Peyer's patch (tissue), 4 donors: ENCODE measurements around the gene SF3A2. TPM values are rescaled to one million over a fixed set of nuclear protein-coding genes. Genes with fewer than 3 reads are reported as not detected.
A peak's percentile ranks its signal among the peaks of the same experiment; 100 is the strongest.

Experiments
- DNase-seq, 3 donors: peaks; one replicate each; pipeline ENCODE4 v3.0.0-alpha.2; 2017 to 2019
- H3K27ac ChIP-seq, 4 donors: fragments of 200-600 bp; sonication (generic); one replicate each; pipeline ENCODE4 v1.5.1; 2016 to 2019
- H3K27me3 ChIP-seq, 2 donors: fragments of 200-600 bp; sonication (generic); one replicate each; pipeline ENCODE4 v1.5.1; 2019
- H3K36me3 ChIP-seq, 3 donors: fragments of 200-600 bp; sonication (generic); one replicate each; pipeline ENCODE4 v1.5.1; 2016 to 2019
- H3K4me1 ChIP-seq, 4 donors: fragments of 200-600 bp; sonication (generic); one replicate each; pipeline ENCODE4 v1.5.1; 2016 to 2019
- H3K4me3 ChIP-seq, 4 donors: fragments of 200-600 bp; sonication (generic); 1 replicate in 3 of 4; 2 replicates in 1 of 4; pipeline ENCODE4 v1.5.1; 2016 to 2019; ENCODE audit warnings: mild to moderate bottlenecking in 1 of 4
- H3K9me3 ChIP-seq, 4 donors: fragments of 200-600 bp; sonication (generic); one replicate each; pipeline ENCODE4 v1.5.1; 2016 to 2019; ENCODE audit warnings: mild to moderate bottlenecking in 1 of 4
- CTCF ChIP-seq, 6 experiments: fragments of 450-650 bp in 4 of 6; fragments of 200-600 bp in 2 of 6; sonication (generic) in 1 of 6; IDR thresholded peaks; one replicate each; pipeline ENCODE4 v1.5.1; 2017 to 2019; ENCODE audit warnings: antibody characterized with exemption in 6 of 6, mild to moderate bottlenecking in 3 of 6, moderate library complexity in 1 of 6
- POLR2A ChIP-seq, 2 donors: fragments of 450-650 bp; IDR thresholded peaks; one replicate each; pipeline ENCODE4 v1.5.1; 2017; ENCODE audit warnings: antibody characterized with exemption in 2 of 2, mild to moderate bottlenecking in 2 of 2, moderate library complexity in 2 of 2
- total RNA-seq, 4 donors: library from RNA; depleted of rRNA; stranded (reverse); fragments of >200 nt; gene quantifications; one replicate each; pipeline ENCODE4 v1.1.0, GENCODE V29; 2016

The SF3A2 gene
- total RNA-seq, 4 donors from 2014 or later, result 38.7 to 133 (median 72.3) TPM

GRCh38 chr19:2274185-2274711, 37.6 kb downstream of the SF3A2 start:
- Histone ChIP-seq H3K36me3 (peaks cover 0 to 19% (median 0%) of the 10 kb centered on the region in 3 donors), H3K27me3 (no peaks in the 10 kb centered on the region), H3K4me3 (peak overlapping the region in 2 of 4 donors; percentile 26 to 98), H3K4me1 (peaks cover 7 to 57% (median 27%) of the 10 kb centered on the region in 4 donors), H3K27ac (peak overlapping the region; percentile 98 to 99 (median 98)), H3K9me3 (no peaks in the 10 kb centered on the region)
- TF ChIP-seq CTCF (IDR thresholded peaks at IDR 0.05) (no peak), POLR2A (IDR thresholded peaks at IDR 0.05) (no peak)
- DNase-seq, result no peak

GRCh38 chr19:2274931-2275535, 38.4 kb downstream of the SF3A2 start:
- peak overlapping the region in 3 of 4 donors; percentile 43 to 57 (median 55) for H3K27ac ChIP-seq
- peak; percentile 66 to 86 (median 77) for DNase-seq
- H3K4me3 ChIP-seq, result no peak overlapping the region

GRCh38 chr19:2275588-2276428, 39.2 kb downstream of the SF3A2 start:
- TF ChIP-seq CTCF (IDR thresholded peaks at IDR 0.05), result peak in 3 of 6 experiments; percentile 19 to 29 (median 22)
- no peak for TF ChIP-seq POLR2A (IDR thresholded peaks at IDR 0.05)
- Histone ChIP-seq H3K27me3 (no peaks in the 10 kb centered on the region), H3K27ac (peak overlapping the region in 3 of 4 donors; percentile 43 to 57 (median 55)), H3K36me3 (peaks cover 0 to 19% (median 0%) of the 10 kb centered on the region in 3 donors), H3K4me3 (no peak overlapping the region), H3K4me1 (peaks cover 7 to 57% (median 30%) of the 10 kb centered on the region in 4 donors), H3K9me3 (no peaks in the 10 kb centered on the region)
- peak in 1 of 3 donors; percentile 74 for DNase-seq

More at GRCh38 chr19:2274931-2275535, 38.4 kb downstream of the SF3A2 start:
- TF ChIP-seq CTCF (IDR thresholded peaks at IDR 0.05) (peak; percentile 41 to 79 (median 73)), POLR2A (IDR thresholded peaks at IDR 0.05) (no peak)
- H3K9me3 ChIP-seq, result no peaks in the 10 kb centered on the region
- H3K4me1 ChIP-seq, result peaks cover 7 to 57% (median 27%) of the 10 kb centered on the region in 4 donors
- H3K27me3 ChIP-seq, result no peaks in the 10 kb centered on the region
- peaks cover 0 to 19% (median 0%) of the 10 kb centered on the region in 3 donors for H3K36me3 ChIP-seq

GRCh38 chr19:2276429-2276986, 39.9 kb downstream of the SF3A2 start:
- peaks cover 7 to 51% (median 31%) of the 10 kb centered on the region in 4 donors for H3K4me1 ChIP-seq
- peaks cover 0 to 14% (median 0%) of the 10 kb centered on the region in 3 donors for H3K36me3 ChIP-seq
- no peaks in the 10 kb centered on the region for H3K27me3 ChIP-seq
- TF ChIP-seq CTCF (IDR thresholded peaks at IDR 0.05), result no peak
- TF ChIP-seq POLR2A (IDR thresholded peaks at IDR 0.05), result no peak
- no peaks in the 10 kb centered on the region for H3K9me3 ChIP-seq
- no peak overlapping the region for H3K4me3 ChIP-seq
- H3K27ac ChIP-seq, result peak overlapping the region in 3 of 4 donors; percentile 6 to 57 (median 55)
- DNase-seq, result no peak

GRCh38 chr19:2277138-2277537, 40.5 kb downstream of the SF3A2 start:
- Histone ChIP-seq H3K4me3 (no peak overlapping the region), H3K27ac (peak overlapping the region in 1 of 4 donors; percentile 6), H3K9me3 (no peaks in the 10 kb centered on the region), H3K4me1 (peaks cover 7 to 47% (median 30%) of the 10 kb centered on the region in 4 donors), H3K36me3 (peaks cover 0 to 8% (median 0%) of the 10 kb centered on the region in 3 donors), H3K27me3 (no peaks in the 10 kb centered on the region)
- no peak for DNase-seq
- TF ChIP-seq CTCF (IDR thresholded peaks at IDR 0.05) (no peak), POLR2A (IDR thresholded peaks at IDR 0.05) (no peak)
